Measurements from ENCODE around the gene CPNE5. TPM values are rescaled to one million over a fixed set of nuclear protein-coding genes. Genes with fewer than 3 reads are reported as not detected.
A peak's percentile ranks its signal among the peaks of the same experiment; 100 is the strongest.

The CPNE5 gene
- total RNA-seq = 6.9 TPM

- ATAC-seq (peak; percentile 13), DNase-seq (ENCODE audit: low spot score) (peak; percentile 61)
- intact Hi-C loops (cut with DNase I) = no loop called here
These were observed at the start of gene CPNE5 for GRCh38 chr6:36838896-36839748. TSS of gene CPNE5 (minus strand) at chr6:36839444. CDS start at chr6:36839377, 67 bp downstream.

GRCh38 chr6:36888115-36888643 is 48.9 kb upstream of the CPNE5 start:
- intact Hi-C loops (cut with DNase I) = loop anchor here (10.0 kb wide), 2 partner anchors 87 to 127 kb away; no protein-coding TSS in a partner anchor

DNA sequence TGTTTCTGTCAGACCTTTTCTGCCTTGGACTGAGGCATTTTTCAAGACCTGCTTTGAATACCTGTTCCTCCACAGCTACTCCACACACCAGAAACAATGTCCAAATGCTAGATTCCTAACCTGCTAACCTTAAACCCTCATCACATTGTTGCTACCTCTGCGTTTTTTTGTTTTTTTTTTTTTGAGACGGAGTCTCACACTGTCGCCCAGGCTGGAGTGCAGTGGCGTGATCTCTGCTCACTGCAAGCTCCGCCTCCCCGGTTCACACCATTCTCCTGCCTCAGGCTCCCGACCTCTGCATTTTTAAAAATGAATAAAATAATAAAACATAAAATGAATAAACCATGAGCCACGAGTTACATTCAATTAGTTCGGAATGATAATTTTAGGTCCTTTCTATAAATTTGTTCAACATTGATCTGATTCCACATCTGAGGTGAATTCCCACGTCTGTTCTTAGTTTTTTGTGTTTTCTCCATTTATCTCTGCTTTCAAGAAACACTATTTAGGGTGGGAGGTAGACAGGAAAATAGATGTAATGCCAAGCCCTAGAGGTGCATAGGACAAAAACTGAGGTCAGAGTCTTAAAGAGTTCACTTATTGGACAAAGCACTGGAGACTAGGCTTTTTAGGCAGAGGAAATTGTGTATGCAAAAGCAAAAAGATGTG is 47.8 kb upstream of the CPNE5 start:
- intact Hi-C loops (cut with DNase I) = loop anchor here (10.0 kb wide), 2 partner anchors 88 to 128 kb away; no protein-coding TSS in a partner anchor
- DNase-seq (ENCODE audit: low spot score) = no peak
- ATAC-seq = no peak

More at GRCh38 chr6:36888115-36888643, 48.9 kb upstream of the CPNE5 start:
- DNase-seq (ENCODE audit: low spot score) = no peak
- ATAC-seq = no peak

DNA sequence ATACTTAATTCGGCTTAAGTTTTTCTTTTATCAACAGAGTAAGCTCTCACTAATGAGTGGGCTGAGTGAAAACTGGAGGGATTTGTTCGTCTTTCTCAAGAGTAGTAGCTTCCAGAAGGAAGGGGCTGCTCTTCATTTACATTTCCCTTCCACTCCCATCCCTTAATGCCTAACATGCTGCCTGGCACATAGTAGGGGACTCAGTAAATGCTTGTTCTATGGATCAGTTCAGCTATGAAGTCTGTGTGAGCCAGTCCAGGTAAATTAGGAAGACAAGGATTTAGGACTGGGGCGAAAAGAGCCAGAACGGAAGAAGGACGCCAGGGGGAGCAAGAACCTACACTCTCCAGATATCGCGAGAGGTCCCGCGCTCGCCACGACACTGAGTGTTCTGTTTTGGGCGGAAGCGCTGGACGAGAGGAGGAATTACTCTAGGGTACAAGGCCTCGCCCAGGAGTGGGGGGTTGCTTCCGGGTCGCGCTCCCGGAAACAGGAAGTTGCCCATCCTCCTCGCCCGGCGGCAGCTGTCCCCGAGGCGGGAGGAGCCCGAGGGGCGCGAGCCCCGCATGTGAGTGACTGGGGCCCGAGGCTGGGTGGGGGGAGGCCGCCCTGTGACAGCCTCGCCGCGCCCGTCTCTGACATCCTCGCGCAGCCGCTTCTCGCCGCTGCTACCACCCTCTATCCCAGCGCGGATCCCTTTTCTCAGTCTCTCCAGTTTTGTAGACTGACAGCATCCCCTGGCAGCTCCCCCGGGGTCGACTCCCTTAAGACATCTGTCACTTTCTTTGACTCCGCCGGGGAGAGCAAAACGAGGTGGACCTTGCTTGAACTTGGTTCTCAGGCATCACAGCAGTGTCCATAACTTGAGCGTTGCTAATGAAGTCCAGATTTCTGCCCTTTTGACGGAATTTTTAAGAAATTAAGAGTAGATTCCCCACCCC is 46.5 kb upstream of the CPNE5 start, which contains the start of gene C6orf89:
TSS of gene C6orf89 (plus strand) at position 492 of the 941 bp plus-strand sequence. CDS start 13,493 bp downstream, outside the sequence.
- intact Hi-C loops (cut with DNase I) = loop anchor here (10.0 kb wide), 2 partner anchors 89 to 129 kb away; no protein-coding TSS in a partner anchor
- ATAC-seq (peak; percentile 100), DNase-seq (ENCODE audit: low spot score) (peak; percentile 98)

GRCh38 chr6:36884610-36885009 is 45.4 kb upstream of the CPNE5 start:
- no peak for DNase-seq (ENCODE audit: low spot score)
- no peak for ATAC-seq
- intact Hi-C loops (cut with DNase I) = loop anchor here (10.0 kb wide), 2 partner anchors 90 to 130 kb away; no protein-coding TSS in a partner anchor

GRCh38 chr6:36875250-36875633 is 36.0 kb upstream of the CPNE5 start:
- peak; percentile 29 for ATAC-seq
- intact Hi-C loops (cut with DNase I) = no loop called here
- DNase-seq (ENCODE audit: low spot score) = no peak

- intact Hi-C loops (cut with DNase I) = no loop called here
- peak; percentile 87 for DNase-seq (ENCODE audit: low spot score)
- peak; percentile 96 for ATAC-seq
These were observed 35.4 kb upstream of the CPNE5 start, which contains the start of gene PPIL1 for GRCh38 chr6:36874443-36875249. TSS of gene PPIL1 (minus strand) at chr6:36874803. CDS start at chr6:36874772, 31 bp downstream.

DNA sequence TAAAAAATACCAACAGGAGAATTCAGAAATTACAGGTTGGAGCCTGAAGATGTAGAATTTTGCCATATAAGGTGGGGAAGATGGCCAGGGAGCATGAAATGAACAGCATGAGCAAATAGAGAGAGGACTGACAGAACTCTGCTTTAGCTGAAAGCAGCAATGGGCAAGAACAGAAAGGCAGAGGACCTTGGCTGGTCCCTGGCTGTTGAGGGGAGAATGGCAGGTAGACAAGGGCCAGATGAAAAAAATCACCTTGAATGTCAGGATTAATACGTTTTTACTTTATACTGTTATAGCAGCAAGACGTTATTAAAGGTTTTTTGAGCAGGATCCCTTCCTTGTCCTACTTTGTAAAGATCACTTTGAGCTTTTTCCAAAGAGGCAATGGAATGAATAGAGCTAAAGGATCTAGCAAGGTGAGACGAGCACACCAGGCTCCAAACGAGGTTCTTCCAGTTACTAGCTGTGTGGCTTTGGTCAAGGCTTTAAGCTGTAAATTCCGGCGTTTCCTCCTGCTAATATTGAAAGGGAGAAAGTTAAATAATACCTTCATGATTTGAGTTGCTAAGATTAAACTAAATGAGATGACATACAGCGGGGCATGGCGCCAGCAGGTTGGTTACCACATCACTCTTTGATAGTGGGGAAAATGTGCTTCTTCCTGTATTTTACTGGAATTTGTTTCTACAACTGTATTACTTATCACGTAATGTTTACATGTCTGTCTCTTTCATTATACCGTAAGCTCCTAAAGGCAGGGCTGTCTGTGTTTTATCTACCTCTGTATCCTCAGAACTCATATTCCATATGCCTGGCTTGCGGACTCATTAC is 34.6 kb upstream of the CPNE5 start:
- no peak for DNase-seq (ENCODE audit: low spot score)
- ATAC-seq = no peak
- intact Hi-C loops (cut with DNase I) = no loop called here

GRCh38 chr6:36873115-36873514 is 33.9 kb upstream of the CPNE5 start:
- intact Hi-C loops (cut with DNase I) = no loop called here
- no peak for DNase-seq (ENCODE audit: low spot score)
- ATAC-seq = no peak

- DNase-seq (ENCODE audit: low spot score) (no peak), ATAC-seq (no peak)
- intact Hi-C loops (cut with DNase I) = no loop called here
These were observed 32.4 kb upstream of the CPNE5 start for GRCh38 chr6:36871686-36872085.

DNA sequence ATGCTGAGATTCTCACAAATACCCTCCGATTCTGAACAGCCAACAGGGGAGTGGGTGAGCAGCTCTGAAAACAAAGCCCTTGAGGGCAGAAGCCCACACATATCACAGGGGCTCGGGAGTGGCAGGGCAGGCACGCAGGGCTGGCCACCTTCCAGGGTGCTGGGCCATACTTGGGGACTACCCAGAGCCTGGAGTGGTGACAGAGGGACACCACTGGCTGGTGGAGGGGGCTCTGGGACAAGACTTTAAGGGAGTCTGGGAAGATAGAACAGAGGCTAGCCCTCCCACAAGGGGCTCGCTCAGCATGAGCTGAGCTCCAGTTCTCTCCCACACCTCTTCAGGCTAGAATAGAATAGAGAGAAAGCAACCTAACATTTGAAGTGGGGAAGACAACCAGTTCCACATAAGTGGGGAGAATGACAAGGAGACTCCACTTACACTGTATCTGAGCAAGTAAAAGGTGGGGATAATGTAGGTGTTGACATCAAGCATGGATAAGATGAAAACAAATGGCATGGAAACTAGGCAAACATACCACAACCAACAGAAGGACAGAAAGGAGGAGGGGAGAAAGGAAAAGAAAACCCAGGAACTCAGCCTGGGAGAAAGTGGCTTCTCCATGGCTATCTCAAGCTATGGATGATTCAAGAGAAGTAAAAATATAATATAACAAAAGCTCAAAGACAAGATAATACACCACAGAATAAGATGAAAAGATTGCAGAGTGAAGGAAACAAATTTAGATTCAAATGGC is 28.4 kb upstream of the CPNE5 start:
- DNase-seq (ENCODE audit: low spot score) (no peak), ATAC-seq (no peak)
- intact Hi-C loops (cut with DNase I) = no loop called here

- DNase-seq (ENCODE audit: low spot score) (no peak), ATAC-seq (no peak)
- intact Hi-C loops (cut with DNase I) = no loop called here
These were observed 26.6 kb upstream of the CPNE5 start for GRCh38 chr6:36865835-36866234.

DNA sequence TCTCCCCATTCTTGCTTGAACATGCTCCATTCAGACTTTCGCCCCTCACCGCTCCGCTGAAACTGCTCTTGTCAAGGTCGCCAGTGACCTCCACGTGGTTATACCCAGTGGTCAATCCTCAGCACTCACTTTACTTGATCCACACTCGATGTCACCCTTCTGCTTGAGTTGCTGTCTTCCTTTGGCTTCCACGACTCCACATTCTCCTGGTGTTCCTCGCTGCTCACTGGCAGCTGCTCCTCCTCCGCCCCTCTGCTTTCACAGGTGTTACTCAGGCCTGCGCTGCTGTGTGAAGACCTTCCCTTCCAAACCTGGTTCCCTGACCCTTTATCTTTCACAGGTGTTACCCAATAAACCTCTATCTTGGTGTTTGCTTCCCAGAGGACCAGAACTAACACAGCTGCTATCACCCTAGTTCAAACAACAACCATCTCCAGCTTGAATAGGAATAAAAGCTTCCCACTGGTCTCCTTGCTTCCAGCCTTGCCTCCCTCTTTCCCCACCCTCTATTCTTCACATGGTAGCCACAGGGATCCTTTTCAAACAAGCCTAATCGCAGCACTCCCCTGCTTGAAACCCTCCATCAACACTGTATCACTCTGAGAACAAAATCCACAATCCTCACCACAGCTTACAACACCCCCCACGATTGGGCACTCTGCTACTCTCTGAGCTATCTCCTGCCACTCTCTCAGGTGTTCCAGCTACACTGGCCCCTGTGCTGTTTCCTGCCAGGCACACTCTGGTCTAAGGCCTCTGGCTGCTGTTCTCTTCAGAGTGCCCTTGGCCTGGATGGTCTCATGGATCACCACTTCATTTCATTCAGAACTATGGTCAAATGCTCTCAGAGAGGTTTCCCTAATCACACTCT is 24.7 kb upstream of the CPNE5 start:
- no peak for DNase-seq (ENCODE audit: low spot score)
- ATAC-seq = no peak

DNA sequence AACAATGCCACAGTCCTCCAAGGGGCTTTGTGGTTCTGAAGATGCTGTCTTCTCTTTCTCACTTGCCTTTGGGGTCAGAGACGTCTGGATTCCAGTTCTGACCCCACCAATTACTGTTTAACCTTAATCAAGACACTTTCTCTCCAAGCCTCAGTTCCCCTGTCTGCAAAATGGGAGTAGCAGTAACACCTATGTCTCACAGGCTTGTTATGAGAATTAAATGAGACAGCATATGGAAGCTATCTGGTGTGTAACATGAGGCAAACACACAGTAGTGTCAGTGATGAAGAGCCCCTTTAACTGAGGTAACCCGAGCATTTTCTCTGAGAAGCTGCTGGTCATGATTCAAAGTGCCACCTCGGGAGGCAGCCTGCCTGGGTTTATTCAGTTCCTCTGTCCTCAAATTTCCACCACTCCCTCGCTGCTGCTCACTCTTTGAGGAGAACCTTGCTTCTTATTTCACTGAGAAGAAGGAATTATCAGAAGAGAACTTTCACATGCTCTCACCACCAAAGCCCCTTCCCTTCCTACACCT is 23.7 kb upstream of the CPNE5 start:
- intact Hi-C loops (cut with DNase I) = loop anchor here (5.0 kb wide), 1 partner anchor 1291 kb away; no protein-coding TSS in a partner anchor

More for the DNA sequence above, 24.7 kb upstream of the CPNE5 start:
- intact Hi-C loops (cut with DNase I) = loop anchor here (5.0 kb wide), 1 partner anchor 1292 kb away; no protein-coding TSS in a partner anchor

More for the DNA sequence above, 23.7 kb upstream of the CPNE5 start:
- DNase-seq (ENCODE audit: low spot score) = no peak
- ATAC-seq = no peak
